GM20000 (cell line): ENCODE data around the gene TMEM208.

Experiments used
- DNase-seq: peaks from one replicate; pipeline ENCODE4 v3.0.0; 2012; ENCODE audit warnings: low spot score
- TF ChIP-seq, protein P1 (sequence below): IDR thresholded peaks from 2 replicates; pipeline ENCODE4 v1.5.1; 2012; ENCODE audit warnings: mild to moderate bottlenecking, control low read depth; ENCODE audit errors: extremely low read depth, missing control alignments

Gene TMEM208

DNA sequence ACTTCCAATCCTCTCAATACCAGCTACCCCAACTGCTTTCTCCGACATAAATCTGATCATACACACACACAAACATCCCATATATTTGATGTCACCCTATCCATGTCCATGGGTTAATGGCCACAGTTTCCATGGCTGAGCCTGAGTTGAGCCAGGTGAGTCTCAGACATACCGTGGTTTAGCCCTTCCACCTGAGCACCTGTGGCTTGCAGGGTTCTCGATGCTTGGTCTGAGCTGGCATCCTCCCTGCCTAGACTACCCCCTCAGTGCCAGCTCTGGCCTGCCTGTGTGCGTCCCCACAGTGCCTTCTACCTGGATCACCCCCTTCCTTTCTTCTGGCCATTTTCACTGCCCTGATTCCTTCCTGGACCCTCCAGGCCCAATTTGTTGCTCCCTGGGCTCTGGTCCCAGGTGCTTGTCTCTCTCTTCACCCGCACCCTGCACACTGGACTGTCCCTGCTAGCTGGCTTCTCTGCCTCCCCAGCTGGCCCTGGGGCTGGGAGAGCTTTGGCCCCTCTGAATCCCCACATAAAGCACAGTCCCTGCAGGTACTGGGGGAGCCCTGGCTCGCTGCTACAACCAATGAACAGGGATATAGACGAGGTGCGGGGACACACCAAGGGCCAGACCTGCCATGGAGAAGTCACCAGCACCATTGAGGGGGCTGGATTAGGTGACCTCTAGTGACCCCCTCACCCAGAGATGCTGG is 20.6 kb upstream of the TMEM208 start:
- DNase-seq: no peak
- TF ChIP-seq, protein P1, sequence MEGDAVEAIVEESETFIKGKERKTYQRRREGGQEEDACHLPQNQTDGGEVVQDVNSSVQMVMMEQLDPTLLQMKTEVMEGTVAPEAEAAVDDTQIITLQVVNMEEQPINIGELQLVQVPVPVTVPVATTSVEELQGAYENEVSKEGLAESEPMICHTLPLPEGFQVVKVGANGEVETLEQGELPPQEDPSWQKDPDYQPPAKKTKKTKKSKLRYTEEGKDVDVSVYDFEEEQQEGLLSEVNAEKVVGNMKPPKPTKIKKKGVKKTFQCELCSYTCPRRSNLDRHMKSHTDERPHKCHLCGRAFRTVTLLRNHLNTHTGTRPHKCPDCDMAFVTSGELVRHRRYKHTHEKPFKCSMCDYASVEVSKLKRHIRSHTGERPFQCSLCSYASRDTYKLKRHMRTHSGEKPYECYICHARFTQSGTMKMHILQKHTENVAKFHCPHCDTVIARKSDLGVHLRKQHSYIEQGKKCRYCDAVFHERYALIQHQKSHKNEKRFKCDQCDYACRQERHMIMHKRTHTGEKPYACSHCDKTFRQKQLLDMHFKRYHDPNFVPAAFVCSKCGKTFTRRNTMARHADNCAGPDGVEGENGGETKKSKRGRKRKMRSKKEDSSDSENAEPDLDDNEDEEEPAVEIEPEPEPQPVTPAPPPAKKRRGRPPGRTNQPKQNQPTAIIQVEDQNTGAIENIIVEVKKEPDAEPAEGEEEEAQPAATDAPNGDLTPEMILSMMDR: no peak

DNA sequence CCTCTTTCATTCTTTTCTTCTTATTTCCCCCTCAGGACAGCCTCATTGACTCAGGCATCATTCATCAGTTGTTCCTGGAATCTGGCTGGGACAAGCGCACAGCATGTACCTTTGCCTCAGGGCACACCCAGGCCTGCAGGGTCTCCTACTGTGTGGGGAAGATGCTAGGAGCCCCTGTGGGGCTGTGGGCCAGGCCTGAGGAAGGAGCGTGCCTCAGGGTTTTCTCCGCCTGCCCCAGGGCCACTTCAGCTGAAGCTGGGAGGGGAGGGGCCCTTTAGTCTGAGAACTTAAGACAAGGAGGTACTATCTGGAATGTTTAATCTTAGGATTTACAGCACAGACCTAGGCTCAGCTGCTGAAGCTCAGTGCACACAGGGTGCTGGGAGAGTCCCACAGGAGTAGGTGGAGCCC is 20.1 kb upstream of the TMEM208 start:
- TF ChIP-seq, protein P1: no peak
- no peak for DNase-seq

DNA sequence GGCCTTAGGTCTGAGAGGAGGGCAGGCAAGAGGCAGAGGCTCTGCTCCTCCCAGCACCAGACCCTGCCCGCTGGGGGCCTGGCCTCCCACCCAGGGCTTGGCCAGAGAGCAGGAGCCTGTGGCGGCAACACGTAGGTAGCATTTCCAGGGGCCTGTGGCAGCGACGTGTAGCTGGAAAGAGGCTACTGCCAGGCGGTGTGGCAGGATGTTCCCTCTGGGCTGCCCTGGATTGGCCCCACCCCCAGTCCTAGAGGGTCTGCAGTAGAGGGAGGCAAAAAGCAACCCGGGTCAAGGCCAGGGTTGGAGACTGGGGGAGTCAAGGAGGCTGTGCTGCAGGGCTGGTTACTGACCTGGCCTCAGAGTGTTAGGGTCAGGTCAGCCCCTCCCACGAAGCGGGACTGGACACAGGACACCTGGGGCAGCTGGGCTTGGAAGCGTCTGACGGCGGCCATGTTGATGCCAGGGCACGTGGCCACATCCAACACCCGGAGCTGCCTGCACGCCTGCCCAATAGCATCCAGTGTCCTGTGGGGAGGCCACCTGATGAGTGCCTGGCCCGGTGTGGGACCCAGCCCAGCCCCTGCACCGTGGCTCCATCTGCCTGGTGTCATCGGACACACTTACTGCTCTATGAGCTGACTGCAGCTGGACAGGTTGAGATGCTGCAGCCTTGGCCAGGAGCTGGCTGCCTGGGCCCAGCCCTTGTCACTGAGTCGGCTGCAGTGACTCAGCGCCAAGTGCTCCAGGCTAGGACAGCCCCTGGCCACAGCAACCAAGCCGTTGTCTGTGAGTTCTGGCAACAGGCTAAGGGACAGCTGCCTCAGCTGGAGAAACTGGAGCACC is 19.5 kb upstream of the TMEM208 start:
- no peak for DNase-seq
- TF ChIP-seq, protein P1: no peak

DNA sequence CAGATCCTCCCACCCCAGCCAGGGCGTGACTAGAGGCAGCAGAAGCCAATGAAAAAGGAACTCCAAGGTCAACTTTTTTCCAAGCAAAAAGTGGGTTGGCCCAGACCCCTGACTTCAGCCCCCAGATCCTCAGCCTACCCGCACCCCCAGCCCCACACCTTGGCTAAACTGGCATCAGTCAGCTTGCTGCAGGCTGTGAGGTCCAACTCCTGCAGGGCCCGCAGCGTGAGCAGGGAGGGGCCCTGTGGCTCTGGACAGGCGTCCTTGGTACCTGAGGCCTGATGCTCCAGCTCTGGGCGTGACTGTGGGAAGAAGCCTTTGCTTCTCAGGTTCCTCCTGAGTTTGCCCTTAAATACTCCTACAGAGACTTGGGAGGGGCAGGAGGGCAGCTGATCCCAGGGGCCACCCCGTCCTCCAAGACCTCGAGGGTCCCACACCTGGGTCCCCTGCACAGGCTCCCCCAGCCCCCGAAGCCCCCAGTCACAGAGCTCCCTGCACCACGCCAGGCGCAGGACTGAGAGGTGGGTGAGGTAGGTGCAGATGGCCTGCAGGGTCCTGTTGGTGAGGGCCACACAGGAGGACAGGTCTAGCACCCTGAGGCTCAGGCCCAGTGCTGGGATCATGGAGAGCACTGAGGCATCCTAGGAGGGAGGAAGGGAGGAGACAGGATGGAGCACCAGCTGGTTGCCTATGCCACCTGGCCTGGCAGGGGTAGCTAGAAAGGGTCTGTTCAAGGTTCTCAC is 18.6 kb upstream of the TMEM208 start:
- DNase-seq: no peak
- TF ChIP-seq, protein P1: no peak

DNA sequence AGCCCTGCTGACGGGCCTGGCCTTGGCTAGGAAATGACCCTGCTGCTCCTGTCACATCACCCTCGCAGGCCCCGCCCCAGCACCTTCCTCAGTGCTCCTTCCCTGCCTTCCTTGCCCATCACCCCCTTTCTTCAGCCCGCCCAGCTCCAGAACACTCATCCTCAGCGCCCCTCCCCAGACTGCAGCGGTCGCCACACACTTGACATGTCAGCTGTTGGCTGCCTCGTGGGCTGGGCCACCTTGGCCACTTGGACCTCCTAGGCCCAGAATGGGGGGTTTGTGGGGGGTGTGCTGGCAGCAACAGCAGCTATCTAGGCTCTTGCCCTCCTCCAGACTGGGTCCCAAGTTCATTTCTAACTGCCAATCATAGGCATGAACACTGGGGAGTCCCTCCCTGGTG is 17.4 kb upstream of the TMEM208 start:
- TF ChIP-seq, protein P1: no peak
- DNase-seq: no peak

DNA sequence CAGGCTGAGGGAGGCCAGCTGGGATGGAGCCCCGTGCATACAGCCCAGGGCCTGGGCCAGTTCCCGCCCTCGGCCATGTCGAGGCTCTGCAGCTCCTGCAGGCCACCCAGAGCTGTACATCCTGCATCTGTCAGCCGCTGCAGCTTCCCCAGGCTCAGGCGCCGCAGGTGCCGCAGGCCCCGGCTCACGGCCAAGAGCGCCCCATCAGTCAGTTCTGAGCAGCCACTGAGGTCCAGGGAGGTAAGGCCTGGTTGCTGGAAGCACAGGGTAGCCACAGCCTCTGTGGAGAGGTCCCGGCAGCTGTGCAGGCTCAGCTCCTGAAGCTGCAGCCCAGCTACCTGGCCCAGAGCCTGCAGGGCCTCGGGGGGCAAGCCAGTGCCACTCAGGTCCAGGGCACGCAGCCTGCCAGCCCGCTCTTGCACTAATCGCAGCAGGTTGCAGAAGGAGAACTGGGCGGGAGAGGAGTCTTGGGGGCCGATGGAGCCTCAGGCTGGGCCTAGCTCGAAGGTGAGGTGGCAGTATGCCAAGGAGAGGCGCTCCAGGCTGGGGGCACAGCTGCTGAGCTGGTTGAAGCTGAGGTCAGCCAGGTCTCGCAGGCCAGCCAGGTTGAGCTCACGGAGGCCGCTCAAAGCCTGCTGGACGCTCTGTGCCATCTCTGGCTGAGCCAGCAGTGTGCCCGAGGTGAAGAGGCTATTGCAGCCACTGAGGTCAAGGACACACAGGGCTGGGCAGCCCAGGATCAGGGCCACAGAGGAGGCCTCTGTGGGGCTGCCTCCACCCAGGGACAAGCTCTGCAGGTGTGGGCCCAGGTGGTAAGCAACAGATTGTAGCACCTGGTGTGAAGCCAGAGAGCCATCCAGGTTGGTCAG is 16.6 kb upstream of the TMEM208 start:
- TF ChIP-seq, protein P1: no peak
- DNase-seq: no peak
